ENCODE results near the gene PEMT. TPM values are rescaled to one million over a fixed set of nuclear protein-coding genes. Genes with fewer than 3 reads are reported as not detected.

The PEMT gene
- total RNA-seq, 4 donors from 2014 or later: 17.7 to 24.8 (median 20.6) TPM

GRCh38 chr17:17457680-17458079 is 133.8 kb downstream of the PEMT start:
- whole genome bisulfite sequencing: 92% methylated on average over 2 of the region's 2 CpGs
- no peak for DNase-seq (ENCODE audit: extremely low spot score)
- Histone ChIP-seq H3K36me3 (no peaks in the 10 kb centered on the region), H3K27ac (replicated peaks in 1 of 4) (no peak overlapping the region), H3K9me3 (no peaks in the 10 kb centered on the region), H3K4me1 (no peaks in the 10 kb centered on the region), H3K4me3 (no peak overlapping the region), H3K27me3 (peaks cover 0 to 16% (median 0%) of the 10 kb centered on the region in 4 donors)
- intact Hi-C loops (cut with DNase I): no loop called here
- TF ChIP-seq CTCF (IDR thresholded peaks at IDR 0.05) (no peak), POLR2A (IDR thresholded peaks at IDR 0.05; ENCODE audit: low read depth) (no peak), POLR2AphosphoS5 (IDR thresholded peaks at IDR 0.05) (no peak), EP300 (IDR thresholded peaks at IDR 0.05) (no peak)

GRCh38 chr17:17456251-17456650 is 135.3 kb downstream of the PEMT start:
- Histone ChIP-seq H3K27me3 (peaks cover 0 to 16% (median 0%) of the 10 kb centered on the region in 4 donors), H3K36me3 (no peaks in the 10 kb centered on the region), H3K9me3 (no peaks in the 10 kb centered on the region), H3K4me3 (no peak overlapping the region), H3K27ac (replicated peaks in 1 of 4) (no peak overlapping the region), H3K4me1 (no peaks in the 10 kb centered on the region)
- 87% methylated on average over 19 of the region's 19 CpGs for WGBS
- intact Hi-C loops (cut with DNase I): no loop called here
- DNase-seq (ENCODE audit: extremely low spot score): no peak
- TF ChIP-seq CTCF (IDR thresholded peaks at IDR 0.05): no peak
- TF ChIP-seq EP300 (IDR thresholded peaks at IDR 0.05): no peak
- TF ChIP-seq POLR2A (IDR thresholded peaks at IDR 0.05; ENCODE audit: low read depth): no peak
- TF ChIP-seq POLR2AphosphoS5 (IDR thresholded peaks at IDR 0.05): no peak

Small RNA genes within 50 kb of the gene (small RNA-seq; reads per million reads assigned to genes)
- gene RF00019: 0 reads per million in 3 donors
- 0 reads per million in 3 donors for gene RNU6-468P

Other genes with a start within 250 kb of the PEMT start
- gene MED9, start 114.7 kb downstream of the PEMT start, total RNA-seq: 10 to 100 TPM in 3 of 4 donors, 1 to 10 TPM in 1; 8.3 to 14.4 (median 11.4) TPM
- gene RASD1, start 95.3 kb downstream of the PEMT start, total RNA-seq: 10 to 100 TPM in 3 of 4 donors, 1 to 10 TPM in 1; 5.0 to 17.9 (median 13.3) TPM
- gene RAI1, start 89.8 kb upstream of the PEMT start, total RNA-seq: 10 to 100 TPM; 18.7 to 41.3 (median 28.3) TPM
- gene SREBF1, start 245.3 kb upstream of the PEMT start, total RNA-seq: 10 to 100 TPM; 28.1 to 62.6 (median 39.7) TPM

All from esophagus muscularis mucosa (tissue), 4 donors.